RWPE2 (cell line): ENCODE measurements around the gene E4F1.
A peak's percentile ranks its signal among the peaks of the same experiment; 100 is the strongest.
"Not testable (repeated sequence)": the region's sequence is repeated elsewhere in the genome, so short reads cannot be mapped to it uniquely, and the experiment has no call there.

Source experiments
- ATAC-seq: fragments of 200-7000 bp; cut with Tn5 transposase; 3 replicates; pipeline ENCODE4 v1.9.1; 2021; ENCODE audit warnings: low read depth
- DNase-seq: peaks from one replicate; pipeline ENCODE4 v3.0.0-alpha.2; 2020; ENCODE audit warnings: low spot score
- H3K27ac ChIP-seq: fragments of 450-650 bp; 2 replicates; pipeline ENCODE4 v1.5.1; 2017; ENCODE audit warnings: mild to moderate bottlenecking; ENCODE audit not compliant: poor library complexity, severe bottlenecking
- H3K27me3 ChIP-seq: fragments of 250-450 bp; sonication (Bioruptor Pico); 2 replicates; pipeline ENCODE4 v1.5.1; 2021; ENCODE audit warnings: mild to moderate bottlenecking, moderate library complexity; ENCODE audit not compliant: insufficient read depth, poor library complexity, severe bottlenecking
- H3K36me3 ChIP-seq: fragments of 250-450 bp; sonication (Bioruptor Pico); 2 replicates; pipeline ENCODE4 v1.5.1; 2020; ENCODE audit warnings: low read depth, mild to moderate bottlenecking, moderate library complexity
- H3K4me1 ChIP-seq: fragments of 250-450 bp; sonication (Bioruptor Pico); 2 replicates; pipeline ENCODE4 v1.5.1; 2021; ENCODE audit warnings: mild to moderate bottlenecking, moderate library complexity; ENCODE audit not compliant: insufficient read depth, poor library complexity, severe bottlenecking
- H3K4me3 ChIP-seq: fragments of 250-450 bp; sonication (Bioruptor Pico); 2 replicates; pipeline ENCODE4 v1.5.1; 2021; ENCODE audit warnings: mild to moderate bottlenecking, moderate library complexity; ENCODE audit not compliant: severe bottlenecking
- H3K9me3 ChIP-seq: fragments of 250-450 bp; sonication (Bioruptor Pico); 2 replicates; pipeline ENCODE4 v1.5.1; 2021; ENCODE audit warnings: mild to moderate bottlenecking, moderate library complexity; ENCODE audit not compliant: severe bottlenecking
- CTCF ChIP-seq: fragments of 450-650 bp; IDR thresholded peaks from one replicate; pipeline ENCODE4 v1.5.1; 2017; ENCODE audit warnings: mild to moderate bottlenecking, moderate library complexity; ENCODE audit not compliant: poor library complexity, severe bottlenecking

Gene E4F1

GRCh38 chr16:2199621-2200139, 23.7 kb upstream of the E4F1 start:
- no peaks in the 10 kb centered on the region for H3K9me3 ChIP-seq
- H3K4me1 ChIP-seq, result no peaks in the 10 kb centered on the region
- DNase-seq (peak; percentile 55), ATAC-seq (no peak)
- no peak overlapping the region for H3K27ac ChIP-seq
- H3K36me3 ChIP-seq, result no peaks in the 10 kb centered on the region
- peaks cover 9% of the 10 kb centered on the region for H3K27me3 ChIP-seq
- TF ChIP-seq CTCF, result no peak
- H3K4me3 ChIP-seq, result no peak overlapping the region

DNA sequence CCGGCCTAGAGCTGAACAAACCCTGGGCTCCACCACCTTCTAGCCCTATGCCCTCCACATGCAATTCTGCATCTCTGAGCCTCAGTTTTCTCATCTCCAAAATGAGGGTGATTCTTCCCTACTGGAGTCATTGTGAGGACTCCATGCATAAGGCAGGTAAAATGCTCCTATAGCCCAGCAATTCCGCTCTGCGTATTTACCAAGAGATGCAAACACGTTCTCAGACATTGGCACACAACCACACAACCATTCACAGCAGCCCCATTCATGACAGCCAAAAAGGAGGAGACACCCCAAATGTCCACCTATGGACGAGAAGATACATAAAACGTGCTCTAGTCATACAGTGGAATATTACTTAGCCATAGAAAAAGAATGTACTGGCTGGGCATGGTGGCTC, 23.1 kb upstream of the E4F1 start:
- Histone ChIP-seq H3K4me3 (no peak overlapping the region), H3K36me3 (no peaks in the 10 kb centered on the region), H3K27me3 (peaks cover 6% of the 10 kb centered on the region), H3K27ac (no peak overlapping the region), H3K4me1 (no peaks in the 10 kb centered on the region), H3K9me3 (no peaks in the 10 kb centered on the region)
- ATAC-seq (no peak), DNase-seq (no peak)
- no peak for TF ChIP-seq CTCF

GRCh38 chr16:2203119-2203688, 20.2 kb upstream of the E4F1 start:
- not testable (repeated sequence) for H3K27me3 ChIP-seq, ATAC-seq, H3K4me1 ChIP-seq, H3K27ac ChIP-seq, H3K4me3 ChIP-seq, H3K9me3 ChIP-seq, DNase-seq
- peaks cover 15% of the 10 kb centered on the region for H3K36me3 ChIP-seq

GRCh38 chr16:2204416-2205103, 18.8 kb upstream of the E4F1 start:
- DNase-seq, result no peak
- H3K27me3 ChIP-seq, result no peaks in the 10 kb centered on the region
- H3K9me3 ChIP-seq, result no peaks in the 10 kb centered on the region
- peak overlapping the region; percentile 68 for H3K27ac ChIP-seq
- no peak for TF ChIP-seq CTCF
- peaks cover 24% of the 10 kb centered on the region for H3K36me3 ChIP-seq
- H3K4me3 ChIP-seq, result peak overlapping the region; percentile 91
- no peaks in the 10 kb centered on the region for H3K4me1 ChIP-seq
- ATAC-seq, result no peak

DNA sequence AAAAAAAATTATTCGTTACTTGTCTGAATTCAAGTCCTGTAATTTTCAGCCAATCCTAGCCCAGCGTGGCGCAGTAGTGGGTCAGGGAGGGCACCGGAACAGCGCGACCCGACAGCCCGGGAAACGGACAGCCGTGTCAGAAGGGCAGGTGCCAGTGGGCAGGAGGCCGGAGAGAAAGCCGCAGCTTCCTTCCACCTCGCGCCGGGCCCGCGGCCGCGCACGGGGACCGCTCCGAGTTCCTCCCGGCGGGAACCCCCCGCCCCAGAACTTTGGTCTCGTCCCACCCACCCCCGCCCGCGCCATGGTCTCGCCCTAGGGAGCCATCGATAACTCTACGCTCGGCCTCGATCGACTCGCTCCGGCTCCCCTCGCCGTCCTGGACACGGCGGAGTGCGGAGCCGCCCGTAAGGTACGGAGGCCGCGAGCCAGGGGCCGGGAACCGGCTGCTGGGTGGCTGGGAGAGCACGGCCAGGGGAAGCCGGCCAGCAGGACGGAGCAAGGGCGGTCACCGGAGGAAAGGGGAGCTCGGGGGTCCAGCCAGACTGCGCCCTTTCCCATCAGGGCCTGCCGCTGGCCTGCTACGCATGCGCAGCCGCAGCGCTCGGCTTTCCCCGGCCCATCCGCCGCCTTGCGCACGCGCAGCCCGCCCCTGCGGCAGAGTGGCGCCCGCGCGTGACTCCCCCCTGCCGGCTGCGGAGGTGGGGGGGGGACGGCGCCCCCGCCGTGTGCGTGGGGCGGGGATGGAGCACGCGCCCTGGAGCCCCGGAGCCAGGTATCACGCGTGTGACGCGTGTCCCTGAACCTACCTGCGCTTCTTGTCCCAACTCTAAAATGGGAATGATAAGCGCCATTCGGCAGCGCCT, 18.1 kb upstream of the E4F1 start, which contains the start of gene MLST8:
TSS of gene MLST8 (plus strand) at position 351 of the 863 bp plus-strand sequence. CDS start 632 bp downstream, outside the sequence.
- Histone ChIP-seq H3K4me1 (no peaks in the 10 kb centered on the region), H3K27me3 (no peaks in the 10 kb centered on the region), H3K36me3 (peaks cover 24% of the 10 kb centered on the region), H3K27ac (peak within 1 kb of the TSS; percentile 68), H3K9me3 (no peaks in the 10 kb centered on the region), H3K4me3 (peak within 1 kb of the TSS; percentile 91)
- ATAC-seq, result peak; percentile 53
- no peak for TF ChIP-seq CTCF
- DNase-seq, result peak; percentile 81
